Measurements from ENCODE around the gene LRRC37B.
"Not testable (repeated sequence)": the region's sequence is repeated elsewhere in the genome, so short reads cannot be mapped to it uniquely, and the experiment has no call there.

DNA sequence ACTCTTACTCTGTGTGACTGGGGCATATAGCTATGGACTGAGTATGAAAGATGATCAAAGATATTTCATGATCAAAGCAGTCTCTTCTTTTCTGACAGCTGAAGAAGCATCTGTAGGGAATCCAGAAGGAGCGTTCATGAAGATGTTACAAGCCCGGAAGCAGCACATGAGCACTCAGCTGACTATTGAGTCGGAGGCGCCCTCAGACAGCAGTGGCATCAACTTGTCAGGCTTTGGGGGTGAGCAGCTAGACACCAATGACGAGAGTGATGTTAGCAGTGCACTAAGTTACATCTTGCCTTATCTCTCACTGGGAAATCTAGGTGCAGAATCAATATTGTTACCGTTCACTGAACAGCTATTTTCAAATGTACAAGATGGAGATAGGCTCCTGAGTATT, 40.5 kb downstream of the LRRC37B start:
- not testable (repeated sequence) for TF ChIP-seq NFIC (IDR thresholded peaks at IDR 0.05; ENCODE audit: low read length); HNRNPH1 (optimal IDR thresholded peaks at IDR 0.05; ENCODE audit: low read depth, low read length); ZNF549 (CRISPR knock-in tag; IDR thresholded peaks at IDR 0.05); TARDBP (CRISPR knock-in tag; IDR thresholded peaks at IDR 0.05); HIC2 (CRISPR knock-in tag; IDR thresholded peaks at IDR 0.05; ENCODE audit: low read depth); ZNF335 (CRISPR knock-in tag; IDR thresholded peaks at IDR 0.05); EZH2 (conservative IDR thresholded peaks at IDR 0.05; ENCODE audit: low read depth, low read length); ZSCAN29 (CRISPR knock-in tag; conservative IDR thresholded peaks at IDR 0.05)
- TF ChIP-seq, protein P1, sequence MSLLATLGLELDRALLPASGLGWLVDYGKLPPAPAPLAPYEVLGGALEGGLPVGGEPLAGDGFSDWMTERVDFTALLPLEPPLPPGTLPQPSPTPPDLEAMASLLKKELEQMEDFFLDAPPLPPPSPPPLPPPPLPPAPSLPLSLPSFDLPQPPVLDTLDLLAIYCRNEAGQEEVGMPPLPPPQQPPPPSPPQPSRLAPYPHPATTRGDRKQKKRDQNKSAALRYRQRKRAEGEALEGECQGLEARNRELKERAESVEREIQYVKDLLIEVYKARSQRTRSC (CRISPR knock-in tag; IDR thresholded peaks at IDR 0.05; ENCODE audit: low read depth) = not testable (repeated sequence)
- TF ChIP-seq, protein P2, sequence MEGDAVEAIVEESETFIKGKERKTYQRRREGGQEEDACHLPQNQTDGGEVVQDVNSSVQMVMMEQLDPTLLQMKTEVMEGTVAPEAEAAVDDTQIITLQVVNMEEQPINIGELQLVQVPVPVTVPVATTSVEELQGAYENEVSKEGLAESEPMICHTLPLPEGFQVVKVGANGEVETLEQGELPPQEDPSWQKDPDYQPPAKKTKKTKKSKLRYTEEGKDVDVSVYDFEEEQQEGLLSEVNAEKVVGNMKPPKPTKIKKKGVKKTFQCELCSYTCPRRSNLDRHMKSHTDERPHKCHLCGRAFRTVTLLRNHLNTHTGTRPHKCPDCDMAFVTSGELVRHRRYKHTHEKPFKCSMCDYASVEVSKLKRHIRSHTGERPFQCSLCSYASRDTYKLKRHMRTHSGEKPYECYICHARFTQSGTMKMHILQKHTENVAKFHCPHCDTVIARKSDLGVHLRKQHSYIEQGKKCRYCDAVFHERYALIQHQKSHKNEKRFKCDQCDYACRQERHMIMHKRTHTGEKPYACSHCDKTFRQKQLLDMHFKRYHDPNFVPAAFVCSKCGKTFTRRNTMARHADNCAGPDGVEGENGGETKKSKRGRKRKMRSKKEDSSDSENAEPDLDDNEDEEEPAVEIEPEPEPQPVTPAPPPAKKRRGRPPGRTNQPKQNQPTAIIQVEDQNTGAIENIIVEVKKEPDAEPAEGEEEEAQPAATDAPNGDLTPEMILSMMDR (CRISPR knock-in tag; IDR thresholded peaks at IDR 0.05) = not testable (repeated sequence)

All from HepG2 (cell line).